NCI-H345 treated with DMSO at 0.1 percent for 48 hours (cell line): ENCODE results near the gene LGALS8.
"Not testable (repeated sequence)": the region's sequence is repeated elsewhere in the genome, so short reads cannot be mapped to it uniquely, and the experiment has no call there.

Experiments
- DNase-seq: peaks from one replicate; lab custom pipeline; 2025; ENCODE audit not compliant: unreplicated experiment; lab: John Stamatoyannopoulos, UW

The LGALS8 gene

GRCh38 chr1:236580404-236580803 lies 56.6 kb downstream of the LGALS8 start:
- DNase-seq: not testable (repeated sequence)

GRCh38 chr1:236581528-236581927 lies 57.7 kb downstream of the LGALS8 start:
- DNase-seq: no peak

DNA sequence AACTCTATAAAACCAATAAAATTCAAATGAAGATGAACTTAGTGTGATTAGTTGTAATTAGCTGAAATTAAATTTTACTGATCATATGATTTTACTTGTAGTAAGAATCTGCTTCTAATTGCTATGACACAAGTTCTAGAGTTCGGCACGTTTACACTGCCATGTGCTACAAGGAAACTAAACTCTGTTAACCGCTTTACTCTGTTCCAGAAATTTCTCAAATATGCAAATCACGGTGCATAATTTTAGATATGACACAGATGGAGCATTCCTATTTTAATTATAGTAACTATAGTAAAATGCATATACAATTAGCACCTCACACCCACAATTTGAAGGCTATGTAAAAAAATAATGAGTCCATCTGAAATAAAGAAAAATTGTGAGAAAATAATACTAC lies 65.7 kb downstream of the LGALS8 start:
- DNase-seq: no peak

GRCh38 chr1:236590553-236591150 lies 66.9 kb downstream of the LGALS8 start:
- DNase-seq: no peak

GRCh38 chr1:236602171-236602570 lies 78.4 kb downstream of the LGALS8 start:
- no peak for DNase-seq
